H1 (cell line): ENCODE measurements around the gene LGALS1. TPM values are rescaled to one million over a fixed set of nuclear protein-coding genes. Genes with fewer than 3 reads are reported as not detected.
A peak's percentile ranks its signal among the peaks of the same experiment; 100 is the strongest.

Experiments
- CTCF ChIA-PET: fragments of 300-600 bp; sonication (Branson Sonifier 250); formaldehyde crosslinking; loops from one replicate; lab custom pipeline; 2021; ENCODE audit not compliant: partially characterized antibody; lab: Charles Lee
- POLR2A ChIA-PET: fragments of 300-600 bp; sonication (Branson Sonifier 250); formaldehyde crosslinking; loops from one replicate; lab custom pipeline; 2021; ENCODE audit warnings: inconsistent platforms; ENCODE audit not compliant: partially characterized antibody; lab: Charles Lee
- DNase-seq, 2 experiments: peaks; one replicate each; pipeline versions ENCODE4 v3.0.0 to v3.0.0-alpha.2; 2010 to 2022; ENCODE audit warnings: low spot score in 2 of 2, low read depth in 1 of 2, mixed read lengths in 1 of 2
- FAIRE-seq: peaks from 2 replicates; lab custom pipeline; 2011; peaks lifted over from hg19 to GRCh38; lab: Jason Lieb, UNC
- H2AFZ ChIP-seq: 2 replicates; pipeline ENCODE4 v1.8.1; 2012; ENCODE audit warnings: low read length, inconsistent platforms
- H2AK5ac ChIP-seq: 2 replicates; pipeline ENCODE4 v1.6.1; 2013; ENCODE audit warnings: low read depth, low read length
- H2BK120ac ChIP-seq: replicated peaks from 2 replicates; pipeline ENCODE3; 2013; ENCODE audit warnings: low read depth, low read length, inconsistent platforms
- H2BK12ac ChIP-seq: 2 replicates; pipeline ENCODE4 v1.6.1; 2013; ENCODE audit warnings: low read depth, low read length
- H2BK15ac ChIP-seq: 2 replicates; pipeline ENCODE4 v1.6.1; 2013; ENCODE audit warnings: low read length
- H2BK20ac ChIP-seq: 2 replicates; pipeline ENCODE4 v1.6.1; 2013; ENCODE audit warnings: low read length
- H2BK5ac ChIP-seq: 2 replicates; pipeline ENCODE4 v1.6.1; 2013; ENCODE audit warnings: low read depth, low read length
- H3K14ac ChIP-seq: 2 replicates; pipeline ENCODE4 v1.6.1; 2013; ENCODE audit warnings: inconsistent platforms; ENCODE audit not compliant: insufficient read length
- H3K18ac ChIP-seq: 2 replicates; pipeline ENCODE4 v1.6.1; 2013; ENCODE audit warnings: low read length; ENCODE audit errors: extremely low read depth
- H3K23ac ChIP-seq: 2 replicates; pipeline ENCODE4 v1.6.1; 2013; ENCODE audit warnings: inconsistent platforms; ENCODE audit not compliant: insufficient read length
- H3K23me2 ChIP-seq: 2 replicates; pipeline ENCODE4 v1.6.1; 2013; ENCODE audit warnings: low read depth, low read length
- H3K27ac ChIP-seq: 2 replicates; pipeline ENCODE4 v1.6.1; 2011; ENCODE audit warnings: low read depth, low read length, inconsistent platforms
- H3K27me3 ChIP-seq, 4 experiments: replicated peaks in 1 of 4; 1 replicate in 1 of 4; 2 replicates in 3 of 4; pipeline versions ENCODE4 v1.6.1 to v1.8.1; 2011 to 2013; ENCODE audit warnings: low read length in 3 of 4, mild to moderate bottlenecking in 3 of 4, inconsistent platforms in 2 of 4, mixed read lengths in 2 of 4, moderate library complexity in 1 of 4; ENCODE audit not compliant: control insufficient read depth in 3 of 4, insufficient read depth in 3 of 4; ENCODE audit errors: extremely low read depth in 1 of 4
- H3K36me3 ChIP-seq, 4 experiments: 2 replicates each; pipeline versions ENCODE4 v1.6.1 to v1.8.1; 2011 to 2013; ENCODE audit warnings: mild to moderate bottlenecking in 4 of 4, low read length in 3 of 4, moderate library complexity in 2 of 4, control low read depth in 1 of 4, inconsistent platforms in 1 of 4; ENCODE audit not compliant: insufficient read depth in 4 of 4, control insufficient read depth in 2 of 4
- H3K4ac ChIP-seq: replicated peaks from 2 replicates; pipeline ENCODE3; 2013; ENCODE audit warnings: low read length, low read depth, mixed read lengths, inconsistent platforms; ENCODE audit not compliant: insufficient read length
- H3K4me1 ChIP-seq, 4 experiments: replicated peaks in 1 of 4; 1 replicate in 1 of 4; 2 replicates in 3 of 4; pipeline versions ENCODE4 v1.6.1 to v1.8.1; 2011 to 2013; ENCODE audit warnings: low read length in 3 of 4, inconsistent platforms in 2 of 4, mixed read lengths in 1 of 4; ENCODE audit not compliant: insufficient read depth in 4 of 4, control insufficient read depth in 3 of 4
- H3K4me2 ChIP-seq, 2 experiments: 2 replicates each; pipeline versions ENCODE4 v1.6.1 to v1.8.1; 2011 to 2013; ENCODE audit warnings: low read depth in 2 of 2, low read length in 2 of 2, control low read depth in 1 of 2, inconsistent platforms in 1 of 2, mild to moderate bottlenecking in 1 of 2; ENCODE audit not compliant: insufficient read depth in 1 of 2
- H3K4me3 ChIP-seq, 4 experiments: fragments of 200-600, 300-600 bp in 1 of 4; sonication (generic), shearing (Covaris generic), sonication (Bioruptor Twin) in 1 of 4; 2 replicates each; pipeline versions ENCODE4 v1.5.1 to v1.8.1; 2011 to 2016; ENCODE audit warnings: low read length in 4 of 4, low read depth in 3 of 4, control low read depth in 2 of 4, inconsistent platforms in 2 of 4, mild to moderate bottlenecking in 2 of 4, mixed read lengths in 1 of 4, moderate library complexity in 1 of 4; ENCODE audit not compliant: insufficient read depth in 2 of 4; ENCODE audit errors: extremely low read depth in 1 of 4
- H3K56ac ChIP-seq: replicated peaks from 2 replicates; pipeline ENCODE3; 2013; ENCODE audit warnings: low read depth, mild to moderate bottlenecking, mixed read lengths, low read length, inconsistent platforms; ENCODE audit not compliant: insufficient read length
- H3K79me1 ChIP-seq: 2 replicates; pipeline ENCODE4 v1.6.1; 2013; ENCODE audit warnings: low read depth, low read length, control low read depth
- H3K79me2 ChIP-seq, 2 experiments: 2 replicates each; pipeline versions ENCODE4 v1.6.1 to v1.8.1; 2012 to 2013; ENCODE audit warnings: low read length in 2 of 2, mild to moderate bottlenecking in 2 of 2, inconsistent platforms in 1 of 2; ENCODE audit not compliant: insufficient read depth in 2 of 2, control insufficient read depth in 1 of 2
- H3K9ac ChIP-seq, 4 experiments: replicated peaks in 1 of 4; 1 replicate in 1 of 4; 2 replicates in 3 of 4; pipeline versions ENCODE4 v1.6.1 to v1.8.1; 2011 to 2013; ENCODE audit warnings: low read depth in 3 of 4, low read length in 3 of 4, control low read depth in 2 of 4, mild to moderate bottlenecking in 2 of 4, moderate library complexity in 2 of 4, inconsistent platforms in 1 of 4; ENCODE audit errors: extremely low read depth in 1 of 4
- H3K9me3 ChIP-seq, 2 experiments: 2 replicates each; pipeline versions ENCODE4 v1.6.1 to v1.8.1; 2012 to 2013; ENCODE audit warnings: mild to moderate bottlenecking in 2 of 2, moderate library complexity in 2 of 2, control low read depth in 1 of 2, inconsistent platforms in 1 of 2, low read depth in 1 of 2, low read length in 1 of 2, mixed read lengths in 1 of 2; ENCODE audit not compliant: insufficient read depth in 2 of 2
- H4K20me1 ChIP-seq, 2 experiments: replicated peaks in 1 of 2; 2 replicates each; pipeline versions ENCODE3 to v1.8.1; 2011 to 2013; ENCODE audit warnings: inconsistent platforms in 2 of 2, low read length in 2 of 2, mild to moderate bottlenecking in 1 of 2; ENCODE audit not compliant: insufficient read depth in 2 of 2, control insufficient read depth in 1 of 2
- H4K5ac ChIP-seq: 2 replicates; pipeline ENCODE4 v1.6.1; 2013; ENCODE audit warnings: low read length, low read depth, mixed read lengths, inconsistent platforms; ENCODE audit not compliant: insufficient read length
- H4K8ac ChIP-seq: 2 replicates; pipeline ENCODE4 v1.8.0; 2013; ENCODE audit warnings: mild to moderate bottlenecking, moderate library complexity, low read length, inconsistent platforms; ENCODE audit not compliant: insufficient read depth; ENCODE audit errors: extremely low read depth
- H4K91ac ChIP-seq: replicated peaks from 2 replicates; pipeline ENCODE3; 2013; ENCODE audit warnings: low read length, mixed read lengths, inconsistent platforms; ENCODE audit not compliant: insufficient read length
- KDM5A ChIP-seq: fragments of 200-600 bp; IDR thresholded peaks from 2 replicates; pipeline ENCODE4 v1.7.1; 2012; ENCODE audit warnings: mild to moderate bottlenecking, low read length, inconsistent platforms, mixed read lengths
- WGBS, 2 experiments: shearing (Covaris generic) in 1 of 2; methylation state at CpG; one replicate each; pipeline versions ENCODE4 v1.1.6 to v1.1.7; 2013 to 2015; ENCODE audit warnings: low lambda C conversion rate in 2 of 2, mixed read lengths in 2 of 2, inconsistent platforms in 1 of 2, low coverage in 1 of 2, missing lambda C conversion rate in 1 of 2; ENCODE audit not compliant: insufficient replicate concordance in 2 of 2, insufficient coverage in 1 of 2, insufficient read length in 1 of 2; ENCODE audit errors: extremely low coverage in 1 of 2, missing lambda C conversion rate in 1 of 2; 5-methylcytosine and 5-hydroxymethylcytosine counted together
- polyA plus RNA-seq, 7 experiments: library from polyadenylated mRNA; depleted of rRNA in 3 of 7; stranded (reverse) in 5 of 7; unstranded in 2 of 7; fragments of >200 nt in 5 of 7; fragments of 200-250 nt in 2 of 7; gene quantifications; 1 replicate in 5 of 7; 2 replicates in 1 of 7; 4 replicates in 1 of 7; pipeline versions ENCODE4 v1.2.1 to v1.2.3, GENCODE V29; 2011 to 2013; ENCODE audit warnings: missing spikeins in 2 of 7, mixed read lengths in 2 of 7
- total RNA-seq: library from RNA; stranded (reverse); fragmentation: NEBNext Ultra II Directional; extraction: Animal tissue kit (Norgen Biotek cat#: 25700); gene quantifications from 2 replicates; pipeline ENCODE4 v1.2.1, GENCODE V29; 2021

LGALS1 gene
- total and polyA plus RNA-seq, 2 of the 8 experiments (the other 6 are each of a cell fraction or from before 2014, with no cell fraction given), result 12.0 to 92.4 TPM

- POLR2A ChIA-PET, result interaction anchor here (0.9 to 5.3 kb wide), 9 partner anchors 8 to 64 kb away, joined by 3 to 32 read pairs (median 4); partner anchors contain the start of genes GGA1, NOL12, PDXP and TRIOBP
- Histone ChIP-seq H2BK12ac (peak overlapping the region; percentile 80; the same call in 1 of the 2 replicates), H2AFZ (no peak overlapping the region), H4K5ac (peak overlapping the region; percentile 25), H4K8ac (no peak overlapping the region), H3K79me1 (0 out of 2 replicates have a peak, but pooled peaks cover 2% of the 10 kb centered on the region), H3K9ac (peak overlapping the region in 1 of 4 experiments; percentile 2; a peak in 2 of 7 replicates), H3K27ac (no peak overlapping the region), H2BK20ac (no peak overlapping the region), H3K27me3 (no peaks in the 10 kb centered on the region), H3K18ac (no peak overlapping the region; the same call in none of the 2 replicates), H3K4me3 (peak overlapping the region; percentile 77 to 91 (median 84); a peak in 7 of 8 replicates), H3K4me1 (peaks cover 0 to 21% (median 15%) of the 10 kb centered on the region in 4 experiments; a peak in 6 of 7 replicates), H3K23me2 (peaks cover 8% of the 10 kb centered on the region), H2BK15ac (peak overlapping the region; percentile 81; the same call in 1 of the 2 replicates), H3K4ac (no peak overlapping the region), H4K20me1 (peaks cover 0 to 12% of the 10 kb centered on the region in 2 experiments), H3K23ac (no peak overlapping the region), H2BK5ac (no peak overlapping the region), H4K91ac (peak overlapping the region; percentile 34), H3K36me3 (peaks cover 0 to 16% (median 7%) of the 10 kb centered on the region in 4 experiments; a peak in 5 of 8 replicates), H3K14ac (no peak overlapping the region), H3K79me2 (no peaks in the 10 kb centered on the region; a peak in 1 of 4 replicates), H3K56ac (peak overlapping the region; percentile 60), H2BK120ac (peak overlapping the region; percentile 55), H3K9me3 (no peaks in the 10 kb centered on the region), H3K4me2 (peak overlapping the region; percentile 86 to 99), H2AK5ac (0 out of 2 replicates have a peak overlapping the region, but pooled peaks have one; percentile 9)
- DNase-seq (no peak), FAIRE-seq (no peak)
- CTCF ChIA-PET, result interaction anchor here (0.7 to 11.4 kb wide), 13 partner anchors 10 to 102 kb away, joined by 3 to 261 read pairs (median 4); partner anchors contain the start of genes LGALS1, NOL12, PDXP and TRIOBP
- 82% methylated on average over 20 of the region's 24 CpGs; no CpG with 5 or more reads in 1 of the 2 experiments for whole genome bisulfite sequencing, 2 experiments
- no peak for TF ChIP-seq KDM5A
These were observed 34.6 kb upstream of the LGALS1 start for GRCh38 chr22:37640591-37641560.
